Astrocyte (in vitro differentiated cells and primary cell): ENCODE data around the gene GATC.

Experiments
- EZH2 ChIP-seq: IDR thresholded peaks from 2 replicates; pipeline ENCODE4 v1.6.1; 2012; ENCODE audit warnings: mild to moderate bottlenecking, low read length, inconsistent platforms; ENCODE audit not compliant: insufficient read depth
- TF ChIP-seq, protein P1 (sequence below): IDR thresholded peaks from 2 replicates; pipeline ENCODE4 v1.5.1; 2011; ENCODE audit warnings: low read depth, mild to moderate bottlenecking, inconsistent platforms, low read length, moderate library complexity; ENCODE audit not compliant: insufficient read depth

DNA sequence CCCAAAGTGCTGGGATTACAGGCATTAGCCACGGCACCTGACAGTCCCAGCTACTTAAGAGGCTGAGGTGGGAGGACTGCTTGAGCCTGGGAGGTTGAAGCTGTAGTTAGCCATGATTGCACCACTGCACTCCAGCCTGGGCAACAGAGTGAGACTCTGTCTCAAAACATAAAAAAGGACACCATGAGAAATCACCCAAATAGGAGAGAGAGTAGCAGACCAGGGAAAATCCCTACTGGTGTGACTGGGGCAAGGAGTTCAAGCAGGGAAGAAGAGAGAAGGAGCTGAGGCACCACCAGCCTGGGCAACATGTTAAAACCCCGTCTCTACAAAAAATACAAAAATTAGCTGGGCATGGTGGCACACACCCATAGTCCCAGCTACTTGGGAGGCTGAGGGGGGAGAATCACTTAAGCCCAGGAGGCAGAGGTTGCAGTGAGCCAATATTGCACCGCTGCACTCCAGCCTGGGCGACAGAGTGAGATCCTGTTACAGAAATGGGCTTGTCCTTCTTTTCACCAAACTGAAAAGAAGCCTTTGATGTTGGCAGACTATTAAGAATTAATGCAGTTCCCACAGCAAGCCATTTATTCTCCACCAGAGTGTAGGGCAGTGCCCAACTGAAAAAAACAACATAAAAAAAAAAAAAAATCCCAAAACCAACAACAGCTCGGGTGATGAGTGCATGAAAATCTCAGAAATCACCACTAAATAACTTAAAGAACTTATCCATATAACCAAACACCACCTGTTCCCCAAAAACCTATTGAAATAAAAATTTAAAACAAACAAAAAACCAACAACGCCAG lies 27.8 kb downstream of the GATC start:
- TF ChIP-seq, protein P1, sequence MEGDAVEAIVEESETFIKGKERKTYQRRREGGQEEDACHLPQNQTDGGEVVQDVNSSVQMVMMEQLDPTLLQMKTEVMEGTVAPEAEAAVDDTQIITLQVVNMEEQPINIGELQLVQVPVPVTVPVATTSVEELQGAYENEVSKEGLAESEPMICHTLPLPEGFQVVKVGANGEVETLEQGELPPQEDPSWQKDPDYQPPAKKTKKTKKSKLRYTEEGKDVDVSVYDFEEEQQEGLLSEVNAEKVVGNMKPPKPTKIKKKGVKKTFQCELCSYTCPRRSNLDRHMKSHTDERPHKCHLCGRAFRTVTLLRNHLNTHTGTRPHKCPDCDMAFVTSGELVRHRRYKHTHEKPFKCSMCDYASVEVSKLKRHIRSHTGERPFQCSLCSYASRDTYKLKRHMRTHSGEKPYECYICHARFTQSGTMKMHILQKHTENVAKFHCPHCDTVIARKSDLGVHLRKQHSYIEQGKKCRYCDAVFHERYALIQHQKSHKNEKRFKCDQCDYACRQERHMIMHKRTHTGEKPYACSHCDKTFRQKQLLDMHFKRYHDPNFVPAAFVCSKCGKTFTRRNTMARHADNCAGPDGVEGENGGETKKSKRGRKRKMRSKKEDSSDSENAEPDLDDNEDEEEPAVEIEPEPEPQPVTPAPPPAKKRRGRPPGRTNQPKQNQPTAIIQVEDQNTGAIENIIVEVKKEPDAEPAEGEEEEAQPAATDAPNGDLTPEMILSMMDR, result no peak
- no peak for TF ChIP-seq EZH2
